Right lobe of liver (tissue), 6 donors: ENCODE results near the gene DGLUCY. TPM values are rescaled to one million over a fixed set of nuclear protein-coding genes. Genes with fewer than 3 reads are reported as not detected.

ENCODE experiments used
- ATAC-seq, 4 donors: fragments of 200-7000 bp; cut with Tn5 transposase; one replicate each; pipeline ENCODE4 v1.9.1; 2020; ENCODE audit warnings: mild to moderate bottlenecking in 4 of 4, moderate library complexity in 4 of 4
- DNase-seq, 3 donors: peaks; one replicate each; pipeline ENCODE4 v3.0.0-alpha.2; 2020
- H3K27ac ChIP-seq, 3 donors: fragments of 200-600 bp; one replicate each; pipeline ENCODE4 v1.8.0; 2022
- H3K27me3 ChIP-seq, 2 donors: fragments of 200-600 bp; one replicate each; pipeline ENCODE4 v1.8.0; 2022
- H3K36me3 ChIP-seq, 4 donors: fragments of 200-600 bp; sonication (generic) in 1 of 4; one replicate each; pipeline versions ENCODE4 v1.5.1 to v1.8.0; 2017 to 2022; ENCODE audit warnings: control low read depth in 1 of 4
- H3K4me1 ChIP-seq, 4 donors: fragments of 200-600 bp; sonication (generic) in 1 of 4; one replicate each; pipeline versions ENCODE4 v1.5.1 to v1.8.0; 2017 to 2022; ENCODE audit warnings: control low read depth in 1 of 4
- H3K4me3 ChIP-seq, 3 donors: fragments of 200-600 bp; one replicate each; pipeline ENCODE4 v1.8.0; 2022
- H3K9me3 ChIP-seq, 4 donors: fragments of 200-600 bp; sonication (generic) in 1 of 4; one replicate each; pipeline versions ENCODE4 v1.5.1 to v1.8.0; 2017 to 2022; ENCODE audit warnings: control low read depth in 1 of 4
- POLR2A ChIP-seq: fragments of 450-650 bp; IDR thresholded peaks from one replicate; pipeline ENCODE4 v1.6.1; 2017; ENCODE audit warnings: antibody characterized with exemption, mild to moderate bottlenecking
- WGBS: methylation state at CpG from one replicate; pipeline ENCODE4 v1.1.6; 2018; ENCODE audit warnings: low coverage, low lambda C conversion rate; ENCODE audit not compliant: insufficient coverage; ENCODE audit errors: missing lambda C conversion rate; 5-methylcytosine and 5-hydroxymethylcytosine counted together
- intact Hi-C, 2 donors: fragments of 100-400 bp; cut with DNase I; formaldehyde crosslinking; loops; one replicate each; pipeline versions ENCODE4 v1.11.2 to v1.14.1; 2022
- total RNA-seq, 6 experiments: library from RNA; depleted of rRNA in 2 of 6; stranded (reverse); fragments of >200 nt in 2 of 6; fragmentation: NEBNext Ultra II Directional in 3 of 6; extraction: Animal tissue kit (Norgen Biotek cat#: 25700) in 3 of 6; gene quantifications; one replicate each; pipeline versions ENCODE4 v1.1.0 to v1.2.4, GENCODE V29; 2016 to 2023
- TF ChIP-seq, protein P1 (sequence below), 4 donors: fragments of 200-600 bp in 3 of 4; fragments of 450-650 bp in 1 of 4; IDR thresholded peaks; one replicate each; pipeline versions ENCODE4 v1.5.1 to v1.8.0; 2016 to 2022; ENCODE audit warnings: antibody characterized with exemption in 4 of 4, mild to moderate bottlenecking in 2 of 4
- donor health status: DM: no; HTN: yes; CAD: no.
- donor health status: DM: no; HTN: no; CAD: no.
- donor health status: DM: no; HTN: no; CAD: no.
- donor health status: DM: no; HTN: yes; CAD: no.
- donor health status: DM: no; HTN: yes; CAD: no.

DGLUCY gene
- total RNA-seq, 6 experiments from 2014 or later: 26.7 to 55.6 (median 39.8) TPM

DNA sequence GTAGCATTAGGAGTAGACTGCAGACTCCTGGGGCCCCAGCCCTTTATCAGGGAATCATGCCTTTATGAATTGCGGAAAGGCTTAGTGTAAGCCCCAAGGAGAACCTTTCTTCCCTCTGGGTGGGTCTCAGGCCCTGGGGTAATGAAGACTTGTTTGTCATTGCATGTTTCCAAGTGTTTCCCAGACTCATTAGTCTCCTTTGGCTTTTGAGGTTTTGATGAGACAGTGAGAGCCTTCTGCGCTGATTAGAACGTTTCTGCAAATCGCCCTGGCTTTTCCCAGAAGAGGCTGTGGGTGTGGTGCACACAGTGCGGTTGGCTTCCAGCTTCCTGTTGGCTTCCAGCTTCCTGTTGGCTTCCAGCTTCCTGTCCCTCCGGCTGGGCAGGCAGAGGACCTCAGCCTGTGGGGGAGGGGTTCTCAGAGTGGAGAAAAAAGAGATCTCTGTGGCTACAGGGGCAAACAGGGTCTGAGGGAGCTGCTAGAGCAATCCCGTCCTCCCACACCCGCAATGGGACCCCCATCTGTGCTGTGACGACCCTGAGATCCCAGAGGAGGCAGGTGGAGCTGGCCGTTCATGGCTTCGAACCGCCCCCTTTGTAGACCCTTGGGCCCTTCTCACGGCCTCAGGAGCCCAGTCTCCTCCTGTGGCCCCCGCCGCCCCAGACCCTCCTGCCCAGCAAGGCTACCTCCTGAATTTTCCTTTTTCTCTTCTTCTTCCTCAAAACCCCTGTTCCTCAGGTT is 88.5 kb downstream of the DGLUCY start:
- intact Hi-C loops: no loop called here
- ATAC-seq (peak; percentile 17 to 52 (median 48)), DNase-seq (peak in 1 of 3 donors; percentile 43)
- no peaks in the 10 kb centered on the region for H3K9me3 ChIP-seq
- 53% methylated on average over 3 of the region's 15 CpGs for WGBS
- H3K36me3 ChIP-seq: peaks cover 0 to 78% (median 21%) of the 10 kb centered on the region in 4 donors
- H3K27me3 ChIP-seq: no peaks in the 10 kb centered on the region
- TF ChIP-seq, protein P1, sequence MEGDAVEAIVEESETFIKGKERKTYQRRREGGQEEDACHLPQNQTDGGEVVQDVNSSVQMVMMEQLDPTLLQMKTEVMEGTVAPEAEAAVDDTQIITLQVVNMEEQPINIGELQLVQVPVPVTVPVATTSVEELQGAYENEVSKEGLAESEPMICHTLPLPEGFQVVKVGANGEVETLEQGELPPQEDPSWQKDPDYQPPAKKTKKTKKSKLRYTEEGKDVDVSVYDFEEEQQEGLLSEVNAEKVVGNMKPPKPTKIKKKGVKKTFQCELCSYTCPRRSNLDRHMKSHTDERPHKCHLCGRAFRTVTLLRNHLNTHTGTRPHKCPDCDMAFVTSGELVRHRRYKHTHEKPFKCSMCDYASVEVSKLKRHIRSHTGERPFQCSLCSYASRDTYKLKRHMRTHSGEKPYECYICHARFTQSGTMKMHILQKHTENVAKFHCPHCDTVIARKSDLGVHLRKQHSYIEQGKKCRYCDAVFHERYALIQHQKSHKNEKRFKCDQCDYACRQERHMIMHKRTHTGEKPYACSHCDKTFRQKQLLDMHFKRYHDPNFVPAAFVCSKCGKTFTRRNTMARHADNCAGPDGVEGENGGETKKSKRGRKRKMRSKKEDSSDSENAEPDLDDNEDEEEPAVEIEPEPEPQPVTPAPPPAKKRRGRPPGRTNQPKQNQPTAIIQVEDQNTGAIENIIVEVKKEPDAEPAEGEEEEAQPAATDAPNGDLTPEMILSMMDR (IDR thresholded peaks at IDR 0.05): no peak
- no peak for TF ChIP-seq POLR2A
- H3K4me1 ChIP-seq: no peaks in the 10 kb centered on the region
- H3K27ac ChIP-seq: no peak overlapping the region
- H3K4me3 ChIP-seq: no peak overlapping the region

DNA sequence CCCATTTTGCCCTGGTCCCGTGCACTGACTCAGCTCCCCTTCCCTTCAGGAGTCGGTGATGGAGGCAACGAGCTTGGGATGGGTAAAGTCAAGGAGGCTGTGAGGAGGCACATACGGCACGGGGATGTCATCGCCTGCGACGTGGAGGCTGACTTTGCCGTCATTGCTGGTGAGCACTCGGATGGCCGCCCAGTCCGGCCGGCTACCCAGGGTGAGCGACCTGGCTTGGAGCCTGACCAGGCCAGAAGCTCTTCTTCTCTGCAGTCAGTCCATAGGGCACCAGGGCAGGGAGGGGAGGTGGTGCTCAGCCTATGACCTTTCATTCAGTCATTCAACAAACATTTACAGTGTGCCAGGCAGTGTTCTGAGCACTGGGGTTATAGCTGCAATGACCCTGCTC is 90.8 kb downstream of the DGLUCY start:
- intact Hi-C loops: no loop called here
- no peaks in the 10 kb centered on the region for H3K9me3 ChIP-seq
- H3K4me3 ChIP-seq: no peak overlapping the region
- H3K36me3 ChIP-seq: peaks cover 0 to 81% (median 21%) of the 10 kb centered on the region in 4 donors
- TF ChIP-seq POLR2A: no peak
- TF ChIP-seq, protein P1 (IDR thresholded peaks at IDR 0.05): no peak
- ATAC-seq (peak; percentile 92 to 99 (median 94)), DNase-seq (peak; percentile 54 to 82 (median 81))
- no peaks in the 10 kb centered on the region for H3K4me1 ChIP-seq
- WGBS: 55% methylated on average over 13 of the region's 14 CpGs
- no peak overlapping the region for H3K27ac ChIP-seq
- H3K27me3 ChIP-seq: no peaks in the 10 kb centered on the region

DNA sequence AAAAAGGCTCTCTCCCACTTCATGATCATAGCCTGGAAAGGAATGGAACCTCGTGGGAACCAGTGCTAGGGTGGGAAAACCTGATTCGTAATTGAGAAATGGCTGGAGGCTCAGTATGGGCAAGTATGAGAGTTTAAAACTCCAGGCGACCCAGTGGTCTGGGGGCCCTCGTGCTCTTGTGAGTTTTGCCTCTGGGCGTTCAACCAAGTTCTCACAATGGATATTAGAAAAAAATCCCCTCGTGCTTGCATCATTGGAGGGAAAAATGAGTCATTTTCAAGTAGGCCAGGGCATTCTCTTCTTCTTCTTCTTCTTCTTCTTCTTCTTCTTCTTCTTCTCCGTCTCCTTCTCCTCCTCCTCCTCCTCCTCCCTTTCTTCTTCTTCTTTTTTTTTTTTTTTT is 91.6 kb downstream of the DGLUCY start:
- TF ChIP-seq, protein P1 (IDR thresholded peaks at IDR 0.05): no peak
- no peak for TF ChIP-seq POLR2A
- WGBS: 89% methylated on average over 7 of the region's 7 CpGs
- DNase-seq (no peak), ATAC-seq (no peak)
- Histone ChIP-seq H3K27ac (no peak overlapping the region), H3K4me3 (no peak overlapping the region), H3K27me3 (no peaks in the 10 kb centered on the region), H3K36me3 (peaks cover 0 to 81% (median 14%) of the 10 kb centered on the region in 4 donors), H3K9me3 (no peaks in the 10 kb centered on the region), H3K4me1 (no peaks in the 10 kb centered on the region)
- intact Hi-C loops: no loop called here

DNA sequence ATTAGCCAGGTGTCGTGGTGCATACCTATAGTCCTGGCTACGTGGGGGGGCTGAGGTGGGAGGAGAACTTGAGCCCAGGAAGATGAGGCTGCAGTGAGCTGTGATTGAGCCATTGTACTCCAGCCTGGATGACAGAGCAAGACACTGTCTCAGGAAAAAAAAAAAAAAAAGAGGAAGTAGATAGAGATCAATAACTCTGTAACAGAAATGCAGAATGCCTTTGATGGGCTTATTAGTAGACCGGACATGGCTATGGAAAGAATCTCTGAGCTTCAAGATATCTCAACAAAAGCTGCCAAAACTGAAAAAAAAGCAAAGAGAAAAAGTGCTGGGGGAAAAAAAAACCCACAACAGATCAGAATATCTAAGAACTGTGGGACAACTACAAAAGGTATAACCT is 93.1 kb downstream of the DGLUCY start:
- Histone ChIP-seq H3K9me3 (no peaks in the 10 kb centered on the region), H3K4me3 (no peak overlapping the region), H3K27ac (no peak overlapping the region), H3K27me3 (no peaks in the 10 kb centered on the region), H3K4me1 (no peaks in the 10 kb centered on the region), H3K36me3 (peaks cover 0 to 88% (median 20%) of the 10 kb centered on the region in 4 donors)
- 92% methylated on average over 3 of the region's 3 CpGs for whole genome bisulfite sequencing
- TF ChIP-seq, protein P1 (IDR thresholded peaks at IDR 0.05): no peak
- no peak for TF ChIP-seq POLR2A
- DNase-seq: no peak
- intact Hi-C loops: no loop called here
- ATAC-seq: no peak
